GM13976 (cell line): ENCODE measurements around the gene CLEC2L.

Experiments used
- DNase-seq: peaks from one replicate; pipeline ENCODE4 v3.0.0; 2012; ENCODE audit warnings: low spot score
- CTCF ChIP-seq: IDR thresholded peaks from 2 replicates; pipeline ENCODE4 v1.5.1; 2012; ENCODE audit warnings: borderline replicate concordance, mild to moderate bottlenecking; ENCODE audit not compliant: insufficient read depth; ENCODE audit errors: extremely low read depth, missing control alignments, control extremely low read depth
- in situ Hi-C: fragments of 300-500 bp; cut with MboI; formaldehyde crosslinking; loops from one replicate; pipeline ENCODE4 v1.12.0; 2022; ENCODE audit warnings: low sequenced_read_pairs, mixed read lengths, inconsistent platforms; ENCODE audit not compliant: unreplicated experiment

The CLEC2L gene

GRCh38 chr7:139515266-139515665 lies 8.2 kb upstream of the CLEC2L start:
- TF ChIP-seq CTCF = no peak
- no peak for DNase-seq
- in situ Hi-C loops = no loop called here

- in situ Hi-C loops = no loop called here
- no peak for DNase-seq
- TF ChIP-seq CTCF = no peak
Measured at GRCh38 chr7:139521439-139521838, 2.0 kb upstream of the CLEC2L start.

GRCh38 chr7:139522830-139523198 lies 671 bp upstream of the CLEC2L start:
- in situ Hi-C loops = no loop called here
- no peak for TF ChIP-seq CTCF
- no peak for DNase-seq

GRCh38 chr7:139523968-139524815 lies 707 bp downstream of the CLEC2L start:
- in situ Hi-C loops = no loop called here
- DNase-seq = no peak
- TF ChIP-seq CTCF = no peak

GRCh38 chr7:139525239-139525638 lies 1.8 kb downstream of the CLEC2L start:
- DNase-seq = no peak

GRCh38 chr7:139525750-139526149 lies 2.3 kb downstream of the CLEC2L start:
- DNase-seq = no peak
- in situ Hi-C loops = no loop called here
- no peak for TF ChIP-seq CTCF

More at GRCh38 chr7:139525239-139525638, 1.8 kb downstream of the CLEC2L start:
- in situ Hi-C loops = no loop called here
- TF ChIP-seq CTCF = no peak
